Left ventricle myocardium inferior (tissue), 1 donor: ENCODE results near the gene HIPK2. TPM values are rescaled to one million over a fixed set of nuclear protein-coding genes. Genes with fewer than 3 reads are reported as not detected.
"Not testable (repeated sequence)": the region's sequence is repeated elsewhere in the genome, so short reads cannot be mapped to it uniquely, and the experiment has no call there.

ENCODE experiments used
- DNase-seq: peaks from one replicate; pipeline ENCODE4 v3.0.0-alpha.2; 2020
- H3K27ac ChIP-seq: fragments of 200-600 bp; replicated peaks from 2 replicates; pipeline ENCODE4 v1.8.0; 2021
- H3K27me3 ChIP-seq: fragments of 200-600 bp; 2 replicates; pipeline ENCODE4 v1.8.0; 2021; ENCODE audit warnings: low read depth
- H3K36me3 ChIP-seq: fragments of 200-600 bp; 2 replicates; pipeline ENCODE4 v1.8.0; 2021
- H3K4me1 ChIP-seq: fragments of 200-600 bp; 2 replicates; pipeline ENCODE4 v1.8.0; 2021
- H3K4me3 ChIP-seq: fragments of 200-600 bp; 2 replicates; pipeline ENCODE4 v1.8.0; 2021; ENCODE audit warnings: mild to moderate bottlenecking, moderate library complexity
- H3K9me3 ChIP-seq: fragments of 200-600 bp; replicated peaks from 2 replicates; pipeline ENCODE4 v1.8.0; 2021
- intact Hi-C: fragments of 100-400 bp; cut with micrococcal nuclease; formaldehyde crosslinking; loops from one replicate; pipeline ENCODE4 v1.11.0; 2022
- total RNA-seq: library from RNA; stranded (reverse); fragmentation: NEBNext Ultra II Directional; extraction: Animal tissue kit (Norgen Biotek cat#: 25700); gene quantifications from one replicate; pipeline ENCODE4 v1.2.1, GENCODE V29; 2021
- TF ChIP-seq, protein P1 (sequence below): fragments of 200-600 bp; IDR thresholded peaks from 2 replicates; pipeline ENCODE4 v1.8.0; 2021; ENCODE audit warnings: antibody characterized with exemption, mild to moderate bottlenecking, borderline replicate concordance
- donor health status: DM: no; HTN: yes; CAD: no; lungs with severe emphysema.

Gene HIPK2
- total RNA-seq, 1 donor from 2014 or later = 127 TPM

DNA sequence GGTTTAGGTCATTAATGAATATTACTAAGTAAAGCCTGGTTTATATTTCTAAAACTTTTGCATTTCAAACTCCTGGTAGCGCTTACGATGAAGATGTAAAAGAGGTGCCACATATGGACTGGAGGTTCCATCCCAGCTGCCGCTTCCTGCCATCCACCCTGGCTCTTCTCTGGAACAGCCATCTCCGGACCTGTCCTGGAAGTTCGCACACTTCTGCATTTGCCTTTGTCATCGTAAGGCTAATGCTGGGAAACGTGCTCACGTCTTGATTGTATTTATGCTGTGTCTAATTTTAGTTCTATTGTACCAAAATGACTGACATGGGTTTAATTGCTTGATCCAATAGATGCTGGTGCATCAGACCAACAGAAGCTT is 103.1 kb downstream of the HIPK2 start:
- H3K4me1 ChIP-seq = peaks cover 46% of the 10 kb centered on the region
- intact Hi-C loops = no loop called here
- TF ChIP-seq, protein P1, sequence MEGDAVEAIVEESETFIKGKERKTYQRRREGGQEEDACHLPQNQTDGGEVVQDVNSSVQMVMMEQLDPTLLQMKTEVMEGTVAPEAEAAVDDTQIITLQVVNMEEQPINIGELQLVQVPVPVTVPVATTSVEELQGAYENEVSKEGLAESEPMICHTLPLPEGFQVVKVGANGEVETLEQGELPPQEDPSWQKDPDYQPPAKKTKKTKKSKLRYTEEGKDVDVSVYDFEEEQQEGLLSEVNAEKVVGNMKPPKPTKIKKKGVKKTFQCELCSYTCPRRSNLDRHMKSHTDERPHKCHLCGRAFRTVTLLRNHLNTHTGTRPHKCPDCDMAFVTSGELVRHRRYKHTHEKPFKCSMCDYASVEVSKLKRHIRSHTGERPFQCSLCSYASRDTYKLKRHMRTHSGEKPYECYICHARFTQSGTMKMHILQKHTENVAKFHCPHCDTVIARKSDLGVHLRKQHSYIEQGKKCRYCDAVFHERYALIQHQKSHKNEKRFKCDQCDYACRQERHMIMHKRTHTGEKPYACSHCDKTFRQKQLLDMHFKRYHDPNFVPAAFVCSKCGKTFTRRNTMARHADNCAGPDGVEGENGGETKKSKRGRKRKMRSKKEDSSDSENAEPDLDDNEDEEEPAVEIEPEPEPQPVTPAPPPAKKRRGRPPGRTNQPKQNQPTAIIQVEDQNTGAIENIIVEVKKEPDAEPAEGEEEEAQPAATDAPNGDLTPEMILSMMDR = no peak
- no peaks in the 10 kb centered on the region for H3K27me3 ChIP-seq
- no peaks in the 10 kb centered on the region for H3K9me3 ChIP-seq
- no peak overlapping the region for H3K4me3 ChIP-seq
- DNase-seq = no peak
- H3K36me3 ChIP-seq = no peaks in the 10 kb centered on the region
- H3K27ac ChIP-seq = peak overlapping the region; percentile 75

DNA sequence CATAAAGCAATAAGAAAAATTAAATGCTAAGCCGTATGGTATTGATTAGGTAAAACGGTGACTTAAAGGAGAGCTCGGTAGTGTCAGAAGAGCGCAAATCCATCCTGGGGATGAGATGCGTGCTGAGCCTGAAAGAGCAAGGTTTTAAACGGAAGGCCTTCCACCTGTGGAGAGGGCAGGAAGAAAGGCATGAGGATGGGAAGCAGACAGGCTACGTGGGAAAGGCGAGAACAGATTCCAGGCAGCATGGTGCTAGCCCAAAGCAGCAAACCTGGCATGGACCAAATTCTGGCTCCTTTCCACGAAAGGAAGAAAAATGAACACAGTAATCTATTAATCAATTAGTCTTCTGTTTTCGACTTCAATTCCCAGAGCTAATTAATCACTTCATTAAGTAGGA is 103.5 kb downstream of the HIPK2 start:
- TF ChIP-seq, protein P1 = no peak
- Histone ChIP-seq H3K36me3 (no peaks in the 10 kb centered on the region), H3K27me3 (no peaks in the 10 kb centered on the region), H3K9me3 (no peaks in the 10 kb centered on the region), H3K4me3 (no peak overlapping the region), H3K27ac (peak overlapping the region; percentile 75), H3K4me1 (peaks cover 42% of the 10 kb centered on the region)
- intact Hi-C loops = no loop called here
- DNase-seq = no peak

DNA sequence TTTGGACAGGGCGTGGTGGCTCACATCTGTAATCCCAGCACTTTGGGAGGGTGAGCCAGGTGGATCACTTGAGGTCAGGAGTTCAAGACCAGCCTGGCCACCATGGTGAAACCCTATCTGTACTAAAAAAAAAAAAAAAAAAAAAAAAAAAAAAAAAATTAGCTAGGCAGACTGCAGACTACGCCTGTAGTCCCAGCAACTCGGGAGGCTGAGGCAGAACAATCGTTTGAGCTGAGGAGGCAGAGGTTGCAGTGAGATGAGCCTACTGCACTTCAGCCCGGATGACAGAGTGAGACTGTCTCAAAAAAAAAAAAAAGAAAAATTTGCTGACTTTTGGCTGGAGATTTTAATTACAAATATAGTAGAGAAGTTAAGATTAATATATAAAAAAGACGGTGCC is 104.0 kb downstream of the HIPK2 start:
- TF ChIP-seq, protein P1 = no peak
- DNase-seq = no peak

DNA sequence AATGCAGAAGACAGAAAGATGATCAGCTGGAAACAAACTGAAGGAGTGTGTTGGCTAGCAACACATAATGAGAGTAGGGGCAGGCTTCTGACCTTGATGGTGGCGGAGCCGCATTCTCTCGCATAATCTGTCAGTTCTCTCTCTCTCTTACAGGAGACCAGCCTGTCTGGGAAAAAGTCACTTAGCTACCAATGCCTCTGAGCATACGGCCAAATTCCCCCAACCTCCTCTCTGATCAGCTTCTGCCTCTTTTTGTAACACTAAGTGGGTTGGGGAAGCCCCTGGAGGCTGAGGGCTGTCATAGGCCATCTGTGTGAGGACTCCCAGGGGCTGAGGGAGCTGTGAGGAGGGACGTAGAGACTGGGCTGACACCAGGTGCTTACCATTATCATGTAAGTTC is 104.6 kb downstream of the HIPK2 start:
- H3K9me3 ChIP-seq = no peaks in the 10 kb centered on the region
- peak overlapping the region; percentile 75 for H3K27ac ChIP-seq
- no peak for DNase-seq
- peaks cover 38% of the 10 kb centered on the region for H3K4me1 ChIP-seq
- no peaks in the 10 kb centered on the region for H3K36me3 ChIP-seq
- no peaks in the 10 kb centered on the region for H3K27me3 ChIP-seq
- intact Hi-C loops = no loop called here
- H3K4me3 ChIP-seq = no peak overlapping the region
- TF ChIP-seq, protein P1 = no peak

More for the DNA sequence above, 104.0 kb downstream of the HIPK2 start:
- Histone ChIP-seq H3K4me3 (no peak overlapping the region), H3K27me3 (no peaks in the 10 kb centered on the region), H3K27ac (peak overlapping the region; percentile 75), H3K4me1 (peaks cover 38% of the 10 kb centered on the region), H3K36me3 (no peaks in the 10 kb centered on the region), H3K9me3 (no peaks in the 10 kb centered on the region)
- intact Hi-C loops = no loop called here

DNA sequence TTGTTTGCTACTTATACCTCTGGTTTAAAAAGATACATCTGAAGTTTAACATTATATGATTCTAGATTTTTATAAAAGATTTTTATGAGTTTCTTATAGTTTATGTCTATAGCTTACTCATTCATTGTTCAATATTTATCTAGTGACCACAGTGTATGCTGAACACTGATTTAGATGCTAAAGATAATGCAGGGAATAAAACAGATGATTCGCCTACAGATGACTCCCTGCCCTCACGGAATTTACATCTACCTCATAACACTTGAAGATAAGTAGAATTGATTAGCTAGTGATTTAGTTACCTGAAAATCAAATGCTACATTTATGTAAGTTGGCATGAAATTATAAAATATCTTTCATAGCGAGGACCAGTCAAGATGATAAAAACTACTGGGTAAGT is 105.8 kb downstream of the HIPK2 start:
- Histone ChIP-seq H3K27me3 (no peaks in the 10 kb centered on the region), H3K9me3 (no peaks in the 10 kb centered on the region), H3K36me3 (no peaks in the 10 kb centered on the region), H3K27ac (peak overlapping the region; percentile 75), H3K4me1 (peaks cover 46% of the 10 kb centered on the region), H3K4me3 (no peak overlapping the region)
- TF ChIP-seq, protein P1 = no peak
- DNase-seq = no peak
- intact Hi-C loops = no loop called here

DNA sequence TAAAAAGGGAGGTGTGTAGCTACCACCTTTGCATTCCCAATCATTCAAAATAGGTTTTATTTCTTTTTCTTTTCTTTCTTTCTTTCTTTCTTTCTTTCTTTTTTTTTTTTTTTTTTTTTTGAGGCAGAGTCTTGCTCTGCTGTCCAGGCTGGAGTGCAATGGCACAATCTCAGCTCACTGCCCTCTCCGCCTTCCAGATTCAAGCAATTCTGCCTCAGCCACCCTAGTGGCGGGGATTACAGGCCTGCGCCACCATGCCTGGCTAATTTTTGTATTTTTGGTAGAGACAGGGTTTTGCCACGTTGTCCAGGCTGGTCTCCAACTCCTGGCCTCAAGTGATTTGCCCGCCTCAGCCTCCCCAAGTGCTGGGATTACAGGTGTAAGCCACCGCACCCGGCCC is 107.1 kb downstream of the HIPK2 start:
- H3K36me3 ChIP-seq, DNase-seq, intact Hi-C loops, H3K9me3 ChIP-seq, H3K27ac ChIP-seq, H3K27me3 ChIP-seq, H3K4me3 ChIP-seq: not testable (repeated sequence)
- H3K4me1 ChIP-seq = peaks cover 53% of the 10 kb centered on the region
